ENCODE results near the gene NFIA.

DNA sequence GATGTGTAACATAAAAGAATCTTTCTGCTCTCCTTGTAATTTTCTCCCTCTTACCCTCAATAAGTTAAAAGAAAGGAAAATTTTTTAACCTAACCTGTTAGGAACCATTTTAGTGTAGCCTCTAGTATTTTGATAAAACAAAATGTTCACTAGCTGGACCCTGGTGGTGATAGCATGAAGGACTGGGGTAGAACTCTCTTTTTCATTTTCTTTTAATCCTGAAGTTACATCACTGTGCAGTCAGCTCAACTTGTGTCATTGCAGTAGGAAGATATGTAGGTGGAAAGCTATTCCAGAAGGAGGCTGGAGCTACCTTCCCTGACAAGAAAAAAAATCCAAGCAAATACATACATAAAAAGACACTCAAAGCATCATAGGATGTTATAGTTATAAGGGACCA lies 39.3 kb downstream of the NFIA start:
- TF ChIP-seq TCF12 (IDR thresholded peaks at IDR 0.05; ENCODE audit: low read depth), result no peak
- no peak for TF ChIP-seq EP300 (IDR thresholded peaks at IDR 0.05; ENCODE audit: borderline replicate concordance)
- TF ChIP-seq, protein P1, sequence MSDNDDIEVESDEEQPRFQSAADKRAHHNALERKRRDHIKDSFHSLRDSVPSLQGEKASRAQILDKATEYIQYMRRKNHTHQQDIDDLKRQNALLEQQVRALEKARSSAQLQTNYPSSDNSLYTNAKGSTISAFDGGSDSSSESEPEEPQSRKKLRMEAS (IDR thresholded peaks at IDR 0.05), result no peak
- TF ChIP-seq CEBPB (IDR thresholded peaks at IDR 0.05), result no peak

Data from Ishikawa (cell line).